GM12878 (cell line): ENCODE measurements around the gene TRMU. TPM values are rescaled to one million over a fixed set of nuclear protein-coding genes. Genes with fewer than 3 reads are reported as not detected.

ENCODE experiments used
- ATAC-seq: fragments of 200-7000 bp; cut with Tn5 transposase; 3 replicates; pipeline ENCODE4 v1.9.1; 2020; ENCODE audit warnings: mild to moderate bottlenecking, moderate library complexity
- BruUV-seq: library from RNA; stranded (reverse); fragments of 400-500 nt; replicated peaks from 2 replicates; lab custom pipeline; 2021; lab: Mats Ljungman, UMichigan
- CTCF ChIA-PET: fragments of 300-600 bp; sonication (Branson Sonifier 250); formaldehyde crosslinking; extraction: SDS; loops from one replicate; lab custom pipeline; 2021; ENCODE audit warnings: inconsistent platforms; lab: Yijun Ruan, JAX
- POLR2A ChIA-PET: fragments of 350-600 bp; formaldehyde crosslinking; extraction: SDS; loops from one replicate; lab custom pipeline; 2021; ENCODE audit warnings: inconsistent platforms; lab: Charles Lee
- RAD21 ChIA-PET: fragments of 300-600 bp; sonication (Branson Sonifier 250); formaldehyde crosslinking; loops from one replicate; lab custom pipeline; 2023; ENCODE audit warnings: antibody characterized with exemption; ENCODE audit not compliant: unreplicated experiment; lab: Charles Lee
- SMC1A ChIA-PET: fragments of 300-600 bp; sonication (Branson Sonifier 250); formaldehyde crosslinking; loops from one replicate; lab custom pipeline; 2023; ENCODE audit not compliant: unreplicated experiment, uncharacterized antibody; lab: Charles Lee
- DNase-seq: peaks from one replicate; pipeline ENCODE4 v3.0.0-alpha.2; 2011; ENCODE audit warnings: low read depth, low spot score
- FAIRE-seq: peaks from 3 replicates; lab custom pipeline; 2011; peaks lifted over from hg19 to GRCh38; lab: Jason Lieb, UNC
- H2AFZ ChIP-seq: 2 replicates; pipeline ENCODE4 v1.6.0; 2011; ENCODE audit warnings: low read depth, low read length, control low read depth; ENCODE audit not compliant: control insufficient read depth
- H3K27ac ChIP-seq: 2 replicates; pipeline ENCODE4 v1.5.1; 2011; ENCODE audit warnings: control low read depth; ENCODE audit not compliant: control insufficient read depth, insufficient read depth
- H3K27me3 ChIP-seq, 2 experiments: replicated peaks in 1 of 2; 2 replicates each; pipeline versions ENCODE4 v1.6.0 to v1.6.1; 2011; ENCODE audit warnings: low read length in 1 of 2; ENCODE audit not compliant: control insufficient read depth in 2 of 2, insufficient read depth in 2 of 2
- H3K36me3 ChIP-seq, 2 experiments: 2 replicates each; pipeline ENCODE4 v1.5.1; 2011; ENCODE audit warnings: low read length in 1 of 2; ENCODE audit not compliant: control insufficient read depth in 2 of 2, insufficient read depth in 2 of 2
- H3K4me1 ChIP-seq: 2 replicates; pipeline ENCODE4 v1.6.1; 2011; ENCODE audit warnings: mild to moderate bottlenecking, low read length, moderate library complexity, mixed read lengths; ENCODE audit not compliant: control insufficient read depth, insufficient read depth
- H3K4me2 ChIP-seq: 2 replicates; pipeline ENCODE4 v1.6.0; 2011; ENCODE audit warnings: control low read depth; ENCODE audit not compliant: control insufficient read depth, insufficient read depth
- H3K4me3 ChIP-seq: fragments of 200-600 bp; sonication (generic); 2 replicates; pipeline ENCODE4 v1.5.1; 2016
- H3K79me2 ChIP-seq: 2 replicates; pipeline ENCODE4 v1.6.0; 2011; ENCODE audit warnings: low read length; ENCODE audit not compliant: control insufficient read depth, insufficient read depth
- H3K9ac ChIP-seq: 2 replicates; pipeline ENCODE4 v1.8.0; 2011; ENCODE audit warnings: low read length, control low read depth, mixed read lengths; ENCODE audit not compliant: control insufficient read depth, insufficient read depth
- H3K9me3 ChIP-seq: replicated peaks from 3 replicates; pipeline ENCODE4 v1.5.1; 2011; ENCODE audit warnings: mild to moderate bottlenecking, low read length; ENCODE audit not compliant: control insufficient read depth, insufficient read depth
- H4K20me1 ChIP-seq: 2 replicates; pipeline ENCODE4 v1.6.0; 2011; ENCODE audit not compliant: control insufficient read depth, insufficient read depth
- EGR1 ChIP-seq, 2 experiments: IDR thresholded peaks; 1 replicate in 1 of 2; 2 replicates in 1 of 2; pipeline ENCODE4 v1.6.1; 2011 to 2012; ENCODE audit warnings: low read depth in 2 of 2, low read length in 2 of 2, borderline replicate concordance in 1 of 2, mild to moderate bottlenecking in 1 of 2, moderate library complexity in 1 of 2
- NFYA ChIP-seq: IDR thresholded peaks from 2 replicates; pipeline ENCODE4 v1.6.1; 2011; ENCODE audit warnings: low read depth, mild to moderate bottlenecking, low read length, improper control_type of control experiment, borderline replicate concordance
- SREBF2 ChIP-seq: IDR thresholded peaks from 2 replicates; pipeline ENCODE4 v1.6.1; 2012; ENCODE audit warnings: mild to moderate bottlenecking, low read length
- TCF3 ChIP-seq: IDR thresholded peaks from 2 replicates; pipeline ENCODE4 v1.6.1; 2012; ENCODE audit warnings: low read depth, mild to moderate bottlenecking, low read length, borderline replicate concordance; ENCODE audit not compliant: insufficient read depth
- WGBS: methylation state at CpG from one replicate; pipeline ENCODE4 v1.1.6; 2016; ENCODE audit warnings: low lambda C conversion rate; ENCODE audit not compliant: insufficient replicate concordance, insufficient coverage; ENCODE audit errors: missing lambda C conversion rate; 5-methylcytosine and 5-hydroxymethylcytosine counted together
- in situ Hi-C: fragments of 300-500 bp; cut with MboI; formaldehyde crosslinking; loops from 9 replicates; pipeline ENCODE4 v1.14.3; 2018; ENCODE audit warnings: mixed read lengths
- intact Hi-C: fragments of 100-400 bp; cut with micrococcal nuclease; formaldehyde crosslinking; loops from one replicate; pipeline ENCODE4 v1.14.2; 2022; ENCODE audit not compliant: unreplicated experiment
- polyA plus RNA-seq, 11 experiments: library from polyadenylated mRNA; depleted of rRNA in 4 of 11; unstranded in 6 of 11; stranded (reverse) in 5 of 11; fragments of >200 nt; fragmentation: Nextera tagmentation in 4 of 11; fragmentation: Illumina TruSeq in 1 of 11; extraction: Ambion mirVana in 4 of 11; extraction: Trizol in 1 of 11; gene quantifications; 1 replicate in 1 of 11; 2 replicates in 10 of 11; pipeline versions ENCODE4 v1.2.1 to v1.2.3, GENCODE V29; 2011 to 2016; ENCODE audit warnings: inconsistent platforms in 2 of 11, missing spikeins in 2 of 11, low read depth in 1 of 11
- total RNA-seq, 4 experiments: library from RNA; depleted of rRNA in 3 of 4; stranded (reverse); fragments of >200 nt in 3 of 4; fragmentation: Illumina TruSeq in 1 of 4; extraction: Trizol in 1 of 4; gene quantifications; 2 replicates each; pipeline versions ENCODE4 v1.2.1 to v1.2.3, GENCODE V29; 2013 to 2021
- TF ChIP-seq, protein P1 (sequence below): fragments of 150-350 bp; IDR thresholded peaks from 2 replicates; pipeline ENCODE4 v1.6.1; 2014; ENCODE audit warnings: mild to moderate bottlenecking, low read depth, low read length

TRMU gene
- total and polyA plus RNA-seq, 10 of the 15 experiments (the other 5 are each of a cell fraction or from before 2014, with no cell fraction given), result 3.5 to 57.0 (median 44.0) TPM

DNA sequence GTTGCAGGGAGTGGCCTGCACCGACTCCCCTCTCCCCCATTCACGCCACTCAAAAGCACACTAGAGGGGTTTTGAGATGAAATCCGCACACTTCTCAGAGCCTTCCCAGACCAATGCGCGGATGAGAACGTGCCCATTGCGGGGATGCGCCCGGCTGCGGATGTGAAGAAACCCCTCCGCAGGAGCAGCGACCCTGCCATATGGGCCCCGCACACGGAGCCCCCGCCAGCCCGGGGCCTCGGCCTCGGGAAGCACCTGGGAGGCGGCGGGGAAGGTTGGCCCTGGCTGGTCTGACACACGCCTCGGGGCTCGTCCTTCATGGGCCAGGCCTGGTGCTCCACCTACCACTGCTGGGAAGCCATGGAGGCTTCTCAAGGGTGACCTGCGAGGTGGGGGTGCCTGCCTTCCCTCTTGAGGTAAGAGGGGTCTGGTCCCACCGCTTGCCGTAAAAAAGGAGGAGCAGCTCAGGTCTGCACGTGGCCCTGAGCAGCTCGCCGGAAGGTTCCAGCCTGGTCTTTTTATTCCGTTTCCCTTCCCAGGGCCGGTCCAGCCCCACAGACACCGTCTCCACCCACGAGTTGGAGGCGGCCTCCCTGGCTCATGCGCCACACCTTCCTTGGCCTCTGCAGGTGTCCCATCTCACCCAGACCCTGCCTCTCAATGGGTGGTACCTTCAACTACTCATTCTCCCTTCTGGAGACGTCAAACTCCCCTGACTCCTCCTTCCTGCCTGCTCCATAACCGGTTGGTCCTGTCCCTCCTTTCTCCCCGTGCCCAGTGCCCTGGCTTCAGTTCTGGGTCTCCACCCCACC lies 39.4 kb downstream of the TRMU start:
- no peaks in the 10 kb centered on the region for H3K27me3 ChIP-seq
- intact Hi-C loops, result no loop called here
- ATAC-seq, result no peak
- no peak for FAIRE-seq
- RAD21 ChIA-PET, result no interaction called here
- H3K4me3 ChIP-seq, result no peak overlapping the region
- TF ChIP-seq TCF3 (no peak), NFYA (no peak), SREBF2 (no peak), EGR1 (IDR thresholded peaks at IDR 0.05; ENCODE audit: borderline replicate concordance in 1 of 2, low read depth in 2 of 2, low read length in 2 of 2) (no peak)
- TF ChIP-seq, protein P1, sequence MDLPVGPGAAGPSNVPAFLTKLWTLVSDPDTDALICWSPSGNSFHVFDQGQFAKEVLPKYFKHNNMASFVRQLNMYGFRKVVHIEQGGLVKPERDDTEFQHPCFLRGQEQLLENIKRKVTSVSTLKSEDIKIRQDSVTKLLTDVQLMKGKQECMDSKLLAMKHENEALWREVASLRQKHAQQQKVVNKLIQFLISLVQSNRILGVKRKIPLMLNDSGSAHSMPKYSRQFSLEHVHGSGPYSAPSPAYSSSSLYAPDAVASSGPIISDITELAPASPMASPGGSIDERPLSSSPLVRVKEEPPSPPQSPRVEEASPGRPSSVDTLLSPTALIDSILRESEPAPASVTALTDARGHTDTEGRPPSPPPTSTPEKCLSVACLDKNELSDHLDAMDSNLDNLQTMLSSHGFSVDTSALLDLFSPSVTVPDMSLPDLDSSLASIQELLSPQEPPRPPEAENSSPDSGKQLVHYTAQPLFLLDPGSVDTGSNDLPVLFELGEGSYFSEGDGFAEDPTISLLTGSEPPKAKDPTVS, result no peak
- TF ChIP-seq, all 136 proteins: peak for 0
- ChIA-PET POLR2A (no interaction called here), SMC1A (no interaction called here), CTCF (no interaction called here)
- H3K9me3 ChIP-seq, result peaks cover 3% of the 10 kb centered on the region; the same call in 2 of the 3 replicates
- DNase-seq, result no peak
- H3K9ac ChIP-seq, result no peak overlapping the region
- H3K4me1 ChIP-seq, result peaks cover 6% of the 10 kb centered on the region
- H4K20me1 ChIP-seq, result no peaks in the 10 kb centered on the region
- no peak overlapping the region for H3K27ac ChIP-seq
- BruUV-seq, result no TSS peak
- 71% methylated on average over 38 of the region's 38 CpGs for WGBS
- no peaks in the 10 kb centered on the region for H3K79me2 ChIP-seq
- in situ Hi-C loops, result no loop called here
- H3K4me2 ChIP-seq, result no peak overlapping the region
- no peak overlapping the region for H2AFZ ChIP-seq
- H3K36me3 ChIP-seq, result no peaks in the 10 kb centered on the region
